Body of pancreas (tissue), 4 donors: ENCODE results near the gene ZCCHC7. TPM values are rescaled to one million over a fixed set of nuclear protein-coding genes. Genes with fewer than 3 reads are reported as not detected.
A peak's percentile ranks its signal among the peaks of the same experiment; 100 is the strongest.

ENCODE experiments used
- ATAC-seq: fragments of 150-250 bp; one replicate; pipeline ENCODE4 v1.9.1; 2016
- DNase-seq, 4 donors: peaks; one replicate each; pipeline ENCODE4 v3.0.0-alpha.2; 2019
- H3K27ac ChIP-seq, 4 donors: fragments of 200-600 bp; sonication (generic); 1 replicate in 3 of 4; 2 replicates in 1 of 4; pipeline versions ENCODE4 v1.5.1 to v1.6.1; 2016 to 2019; ENCODE audit warnings: mild to moderate bottlenecking in 1 of 4, mixed read lengths in 1 of 4, moderate library complexity in 1 of 4
- H3K27me3 ChIP-seq, 2 donors: fragments of 200-600 bp; sonication (generic); one replicate each; pipeline ENCODE4 v1.6.0; 2016; ENCODE audit warnings: mild to moderate bottlenecking in 1 of 2
- H3K36me3 ChIP-seq, 2 donors: fragments of 200-600 bp; sonication (generic); replicated peaks in 1 of 2; 2 replicates each; pipeline ENCODE4 v1.5.1; 2016; ENCODE audit warnings: low read depth in 2 of 2; ENCODE audit not compliant: insufficient read depth in 1 of 2
- H3K4me1 ChIP-seq: fragments of 200-600 bp; sonication (generic); one replicate; pipeline ENCODE4 v1.6.0; 2016
- H3K4me3 ChIP-seq, 2 donors: fragments of 200-600 bp; sonication (generic); 1 replicate in 1 of 2; 2 replicates in 1 of 2; pipeline ENCODE4 v1.5.1; 2016 to 2019
- H3K9me3 ChIP-seq, 3 donors: fragments of 200-600 bp; sonication (generic); 1 replicate in 2 of 3; 2 replicates in 1 of 3; pipeline ENCODE4 v1.5.1; 2016
- POLR2A ChIP-seq, 3 donors: fragments of 450-650 bp; IDR thresholded peaks; one replicate each; pipeline ENCODE4 v1.6.1; 2016; ENCODE audit warnings: antibody characterized with exemption in 3 of 3, mild to moderate bottlenecking in 2 of 3
- WGBS, 2 donors: methylation state at CpG; one replicate each; pipeline ENCODE4 v1.1.5; 2017; 5-methylcytosine and 5-hydroxymethylcytosine counted together
- intact Hi-C: fragments of 100-400 bp; cut with DNase I; formaldehyde crosslinking; loops from one replicate; pipeline ENCODE4 v1.15.1; 2023
- total RNA-seq, 2 donors: library from RNA; depleted of rRNA; stranded (reverse); fragments of >200 nt; gene quantifications; one replicate each; pipeline ENCODE4 v1.1.0, GENCODE V29; 2016
- TF ChIP-seq, protein P1 (sequence below), 7 experiments: fragments of 450-650 bp in 4 of 7; fragments of 200-600 bp in 3 of 7; sonication (generic) in 3 of 7; IDR thresholded peaks; one replicate each; pipeline ENCODE4 v1.5.1; 2016 to 2019; ENCODE audit warnings: antibody characterized with exemption in 7 of 7

ZCCHC7 gene
- total RNA-seq, 2 donors from 2014 or later = 10.1 to 18.1 TPM

DNA sequence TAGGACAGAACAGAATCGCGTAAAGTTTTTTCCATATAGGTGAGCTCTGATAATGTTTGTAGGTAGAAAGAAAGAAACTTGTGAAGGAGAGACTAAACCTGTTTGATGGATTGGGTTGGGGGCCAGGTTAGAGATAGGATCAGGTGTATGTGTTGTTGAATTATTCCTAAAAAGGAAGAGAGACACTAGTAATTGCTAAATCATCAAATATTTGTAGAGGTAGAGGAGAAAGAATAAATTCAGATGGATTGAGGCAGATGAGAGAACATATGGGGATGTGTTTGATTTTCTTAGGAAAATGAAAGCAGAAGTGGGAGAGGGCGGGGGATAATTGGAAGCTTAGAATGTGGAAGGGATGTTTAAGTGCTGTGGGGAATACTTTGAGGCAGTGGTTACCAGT is 7.7 kb downstream of the ZCCHC7 start:
- H3K4me1 ChIP-seq = no peaks in the 10 kb centered on the region
- DNase-seq (no peak), ATAC-seq (no peak)
- H3K27ac ChIP-seq = no peak overlapping the region
- no peak overlapping the region for H3K4me3 ChIP-seq
- TF ChIP-seq, protein P1, sequence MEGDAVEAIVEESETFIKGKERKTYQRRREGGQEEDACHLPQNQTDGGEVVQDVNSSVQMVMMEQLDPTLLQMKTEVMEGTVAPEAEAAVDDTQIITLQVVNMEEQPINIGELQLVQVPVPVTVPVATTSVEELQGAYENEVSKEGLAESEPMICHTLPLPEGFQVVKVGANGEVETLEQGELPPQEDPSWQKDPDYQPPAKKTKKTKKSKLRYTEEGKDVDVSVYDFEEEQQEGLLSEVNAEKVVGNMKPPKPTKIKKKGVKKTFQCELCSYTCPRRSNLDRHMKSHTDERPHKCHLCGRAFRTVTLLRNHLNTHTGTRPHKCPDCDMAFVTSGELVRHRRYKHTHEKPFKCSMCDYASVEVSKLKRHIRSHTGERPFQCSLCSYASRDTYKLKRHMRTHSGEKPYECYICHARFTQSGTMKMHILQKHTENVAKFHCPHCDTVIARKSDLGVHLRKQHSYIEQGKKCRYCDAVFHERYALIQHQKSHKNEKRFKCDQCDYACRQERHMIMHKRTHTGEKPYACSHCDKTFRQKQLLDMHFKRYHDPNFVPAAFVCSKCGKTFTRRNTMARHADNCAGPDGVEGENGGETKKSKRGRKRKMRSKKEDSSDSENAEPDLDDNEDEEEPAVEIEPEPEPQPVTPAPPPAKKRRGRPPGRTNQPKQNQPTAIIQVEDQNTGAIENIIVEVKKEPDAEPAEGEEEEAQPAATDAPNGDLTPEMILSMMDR (IDR thresholded peaks at IDR 0.05) = no peak
- no peak for TF ChIP-seq POLR2A (IDR thresholded peaks at IDR 0.05)
- H3K9me3 ChIP-seq = no peaks in the 10 kb centered on the region
- H3K36me3 ChIP-seq = no peaks in the 10 kb centered on the region
- intact Hi-C loops = no loop called here
- H3K27me3 ChIP-seq = no peaks in the 10 kb centered on the region
- 91% methylated on average over 3 of the region's 3 CpGs for WGBS, 2 donors

DNA sequence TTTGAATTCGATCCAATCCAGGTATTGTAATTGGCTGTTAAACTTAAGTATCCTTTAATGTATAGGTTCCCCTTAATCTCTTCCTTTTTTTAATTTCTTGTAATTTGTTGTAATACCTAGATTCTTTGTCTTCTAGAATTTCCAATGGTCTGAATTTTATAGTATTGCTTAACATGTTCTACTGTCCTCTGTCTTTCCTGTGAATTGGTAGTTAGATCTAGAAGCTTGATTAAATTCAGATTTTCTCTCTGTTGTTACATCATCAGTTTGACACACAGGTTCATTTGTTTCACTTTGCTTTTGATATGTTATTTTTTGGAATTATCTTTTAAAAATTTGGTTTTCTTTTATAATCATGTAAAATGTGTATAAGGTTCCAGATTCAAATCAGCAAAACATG is 13.8 kb downstream of the ZCCHC7 start:
- Histone ChIP-seq H3K9me3 (no peaks in the 10 kb centered on the region), H3K27ac (no peak overlapping the region), H3K27me3 (no peaks in the 10 kb centered on the region), H3K4me3 (no peak overlapping the region), H3K4me1 (peaks cover 3% of the 10 kb centered on the region), H3K36me3 (no peaks in the 10 kb centered on the region)
- DNase-seq (no peak), ATAC-seq (no peak)
- WGBS, 2 donors = 96 to 100% methylated on average over 1 of the region's 1 CpG
- intact Hi-C loops = no loop called here
- TF ChIP-seq, protein P1 (IDR thresholded peaks at IDR 0.05) = no peak

DNA sequence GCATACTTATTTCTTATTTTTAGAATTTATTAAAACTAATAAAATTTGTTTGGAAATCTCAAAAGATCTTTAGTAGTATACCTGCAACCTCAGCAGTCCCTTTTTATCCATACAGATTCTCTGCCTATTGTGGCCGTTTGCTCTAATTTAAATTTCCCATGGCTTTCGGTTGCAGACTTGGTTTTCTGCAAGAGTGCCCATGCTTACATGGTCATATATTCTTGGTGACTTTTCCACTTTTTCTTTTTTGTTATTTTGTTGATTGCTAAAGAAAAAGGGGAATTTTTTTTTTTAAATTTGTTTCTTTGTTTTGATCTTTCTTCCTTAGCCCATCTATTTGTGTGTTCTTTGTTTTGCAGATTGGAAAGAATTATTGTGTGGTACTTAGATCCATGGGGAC is 20.6 kb downstream of the ZCCHC7 start:
- whole genome bisulfite sequencing, 2 donors = 98% methylated on average over 2 of the region's 2 CpGs
- no peaks in the 10 kb centered on the region for H3K27me3 ChIP-seq
- H3K36me3 ChIP-seq = no peaks in the 10 kb centered on the region
- no peak for DNase-seq
- peaks cover 14% of the 10 kb centered on the region for H3K4me1 ChIP-seq
- intact Hi-C loops = no loop called here
- no peak for ATAC-seq
- H3K9me3 ChIP-seq = no peaks in the 10 kb centered on the region
- no peak overlapping the region for H3K4me3 ChIP-seq
- no peak overlapping the region for H3K27ac ChIP-seq
- TF ChIP-seq, protein P1 (IDR thresholded peaks at IDR 0.05) = no peak
- no peak for TF ChIP-seq POLR2A (IDR thresholded peaks at IDR 0.05)

DNA sequence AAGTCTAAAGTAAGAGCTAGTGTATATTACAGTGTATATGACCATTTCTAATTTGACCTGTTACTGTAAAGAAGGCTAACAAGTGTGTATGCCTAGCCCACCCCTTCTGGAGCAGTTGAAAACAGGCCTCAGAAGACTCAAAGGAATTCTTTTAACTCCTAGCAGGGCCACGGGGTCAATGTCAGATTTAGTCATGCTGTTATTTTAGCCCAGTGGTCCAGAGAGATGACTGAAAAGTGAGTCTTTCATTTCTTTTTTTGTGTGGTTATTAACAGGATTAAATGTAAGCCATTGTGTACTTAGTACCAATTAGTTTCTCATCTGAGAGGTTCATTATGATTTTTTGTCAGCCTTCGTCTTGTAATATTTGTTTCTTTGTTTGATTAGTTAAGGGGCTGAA is 24.4 kb downstream of the ZCCHC7 start:
- Histone ChIP-seq H3K9me3 (no peaks in the 10 kb centered on the region), H3K4me3 (no peak overlapping the region), H3K27ac (no peak overlapping the region), H3K27me3 (no peaks in the 10 kb centered on the region), H3K36me3 (peaks cover 0 to under 1% of the 10 kb centered on the region in 2 donors), H3K4me1 (peaks cover 4% of the 10 kb centered on the region)
- 78 to 81% methylated on average over 2 of the region's 2 CpGs for WGBS, 2 donors
- ATAC-seq (no peak), DNase-seq (no peak)
- TF ChIP-seq, protein P1 (IDR thresholded peaks at IDR 0.05) = no peak
- no peak for TF ChIP-seq POLR2A (IDR thresholded peaks at IDR 0.05)
- intact Hi-C loops = no loop called here

DNA sequence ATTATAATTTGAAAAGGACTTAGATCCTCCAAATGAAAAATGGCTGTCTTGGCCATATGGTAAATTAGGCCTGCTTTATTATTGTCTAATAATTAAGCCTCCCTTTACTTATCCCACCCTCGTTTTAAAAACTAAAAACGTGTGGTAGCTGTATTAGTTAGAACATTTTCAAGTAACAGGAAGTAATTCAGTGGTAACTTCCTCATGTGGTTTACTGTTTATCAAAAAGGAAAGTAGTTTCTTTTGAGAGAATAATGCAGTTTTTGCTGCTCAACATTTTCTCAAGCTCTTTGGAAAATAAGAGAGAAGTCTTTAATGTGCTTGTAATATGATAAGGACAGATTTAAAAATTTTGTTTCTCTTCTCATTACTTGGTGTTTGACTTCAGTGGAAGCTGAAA is 26.0 kb downstream of the ZCCHC7 start:
- H3K27ac ChIP-seq = peak overlapping the region in 1 of 4 donors; percentile 49
- WGBS, 2 donors = 20 to 27% methylated on average over 2 of the region's 2 CpGs
- intact Hi-C loops = no loop called here
- ATAC-seq (no peak), DNase-seq (no peak)
- H3K4me3 ChIP-seq = no peak overlapping the region
- H3K4me1 ChIP-seq = no peaks in the 10 kb centered on the region
- H3K27me3 ChIP-seq = no peaks in the 10 kb centered on the region
- no peaks in the 10 kb centered on the region for H3K9me3 ChIP-seq
- H3K36me3 ChIP-seq = peaks cover 0 to 3% of the 10 kb centered on the region in 2 donors
- TF ChIP-seq POLR2A (IDR thresholded peaks at IDR 0.05) = no peak
- TF ChIP-seq, protein P1 (IDR thresholded peaks at IDR 0.05) = no peak
